Measurements from ENCODE around the gene C7.
A peak's percentile ranks its signal among the peaks of the same experiment; 100 is the strongest.
"Not testable (repeated sequence)": the region's sequence is repeated elsewhere in the genome, so short reads cannot be mapped to it uniquely, and the experiment has no call there.

Gene C7

GRCh38 chr5:40871177-40871576, 38.1 kb upstream of the C7 start:
- no peak for DNase-seq (ENCODE audit: low spot score)

GRCh38 chr5:40872253-40872652, 37.0 kb upstream of the C7 start:
- not testable (repeated sequence) for H3K27me3 ChIP-seq (ENCODE audit: insufficient read depth, poor library complexity, severe bottlenecking); H3K27ac ChIP-seq (ENCODE audit: poor library complexity, severe bottlenecking); DNase-seq (ENCODE audit: low spot score); ATAC-seq (ENCODE audit: low read depth); H3K9me3 ChIP-seq (ENCODE audit: severe bottlenecking); H3K36me3 ChIP-seq (ENCODE audit: low read depth); H3K4me1 ChIP-seq (ENCODE audit: insufficient read depth, poor library complexity, severe bottlenecking); H3K4me3 ChIP-seq (ENCODE audit: severe bottlenecking)

More at GRCh38 chr5:40871177-40871576, 38.1 kb upstream of the C7 start:
- no peaks in the 10 kb centered on the region for H3K4me1 ChIP-seq (ENCODE audit: insufficient read depth, poor library complexity, severe bottlenecking)
- H3K36me3 ChIP-seq (ENCODE audit: low read depth) = no peaks in the 10 kb centered on the region
- H3K27me3 ChIP-seq (ENCODE audit: insufficient read depth, poor library complexity, severe bottlenecking) = no peaks in the 10 kb centered on the region
- no peak overlapping the region for H3K4me3 ChIP-seq (ENCODE audit: severe bottlenecking)
- ATAC-seq (ENCODE audit: low read depth) = peak; percentile 86
- no peak overlapping the region for H3K27ac ChIP-seq (ENCODE audit: poor library complexity, severe bottlenecking)
- no peak for TF ChIP-seq CTCF (IDR thresholded peaks at IDR 0.05; ENCODE audit: poor library complexity, severe bottlenecking)
- H3K9me3 ChIP-seq (ENCODE audit: severe bottlenecking) = no peaks in the 10 kb centered on the region

GRCh38 chr5:40873286-40873880, 35.9 kb upstream of the C7 start:
- Histone ChIP-seq H3K9me3 (ENCODE audit: severe bottlenecking) (peaks cover 8% of the 10 kb centered on the region), H3K27ac (ENCODE audit: poor library complexity, severe bottlenecking) (no peak overlapping the region), H3K4me3 (ENCODE audit: severe bottlenecking) (no peak overlapping the region), H3K4me1 (ENCODE audit: insufficient read depth, poor library complexity, severe bottlenecking) (no peaks in the 10 kb centered on the region), H3K27me3 (ENCODE audit: insufficient read depth, poor library complexity, severe bottlenecking) (no peaks in the 10 kb centered on the region), H3K36me3 (ENCODE audit: low read depth) (no peaks in the 10 kb centered on the region)
- no peak for TF ChIP-seq CTCF (IDR thresholded peaks at IDR 0.05; ENCODE audit: poor library complexity, severe bottlenecking)
- DNase-seq (ENCODE audit: low spot score) = no peak
- ATAC-seq (ENCODE audit: low read depth) = no peak

- H3K27me3 ChIP-seq (ENCODE audit: insufficient read depth, poor library complexity, severe bottlenecking) = no peaks in the 10 kb centered on the region
- no peak for DNase-seq (ENCODE audit: low spot score)
Observed at GRCh38 chr5:40875958-40876357, 33.3 kb upstream of the C7 start.

GRCh38 chr5:40877371-40877988, 31.8 kb upstream of the C7 start:
- no peak for TF ChIP-seq CTCF (IDR thresholded peaks at IDR 0.05; ENCODE audit: poor library complexity, severe bottlenecking)

More at GRCh38 chr5:40875958-40876357, 33.3 kb upstream of the C7 start:
- no peak overlapping the region for H3K27ac ChIP-seq (ENCODE audit: poor library complexity, severe bottlenecking)
- H3K4me1 ChIP-seq (ENCODE audit: insufficient read depth, poor library complexity, severe bottlenecking) = no peaks in the 10 kb centered on the region
- no peak for TF ChIP-seq CTCF (IDR thresholded peaks at IDR 0.05; ENCODE audit: poor library complexity, severe bottlenecking)
- H3K36me3 ChIP-seq (ENCODE audit: low read depth) = no peaks in the 10 kb centered on the region
- ATAC-seq (ENCODE audit: low read depth) = no peak
- H3K9me3 ChIP-seq (ENCODE audit: severe bottlenecking) = peaks cover 8% of the 10 kb centered on the region
- H3K4me3 ChIP-seq (ENCODE audit: severe bottlenecking) = no peak overlapping the region

More at GRCh38 chr5:40877371-40877988, 31.8 kb upstream of the C7 start:
- Histone ChIP-seq H3K4me3 (ENCODE audit: severe bottlenecking) (no peak overlapping the region), H3K27me3 (ENCODE audit: insufficient read depth, poor library complexity, severe bottlenecking) (no peaks in the 10 kb centered on the region), H3K27ac (ENCODE audit: poor library complexity, severe bottlenecking) (no peak overlapping the region), H3K4me1 (ENCODE audit: insufficient read depth, poor library complexity, severe bottlenecking) (no peaks in the 10 kb centered on the region), H3K9me3 (ENCODE audit: severe bottlenecking) (peaks cover 10% of the 10 kb centered on the region), H3K36me3 (ENCODE audit: low read depth) (no peaks in the 10 kb centered on the region)
- no peak for DNase-seq (ENCODE audit: low spot score)
- peak; percentile 46; the same call in 2 of the 3 replicates for ATAC-seq (ENCODE audit: low read depth)

Measured in RWPE2 (cell line).